HG03571 (cell line): Measurements from ENCODE around the gene UBR1.
A peak's percentile ranks its signal among the peaks of the same experiment; 100 is the strongest.

Source experiments
- ATAC-seq: cut with Tn5 transposase; IDR thresholded peaks from one replicate; pipeline ENCODE4 v1.9.1; 2021; ENCODE audit not compliant: unreplicated experiment

Gene UBR1

DNA sequence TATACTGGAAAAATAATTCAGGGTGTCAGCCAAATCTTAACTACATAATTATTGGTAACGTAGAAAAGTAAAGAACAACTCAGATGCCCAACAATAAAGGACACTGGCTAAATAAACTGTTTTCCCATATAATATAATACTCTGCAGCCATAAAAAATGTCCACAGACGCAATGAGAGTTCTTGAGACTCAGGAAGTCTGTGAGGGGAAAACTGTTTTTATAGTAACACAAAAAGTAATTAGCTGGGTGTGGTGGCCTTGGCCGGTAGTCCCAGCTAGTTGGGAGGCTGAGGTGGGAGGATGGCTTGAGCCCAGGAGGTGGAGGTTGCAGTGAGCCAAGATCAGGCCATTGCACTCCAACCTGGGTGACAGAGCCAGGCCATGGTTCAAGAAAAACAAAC, 5.5 kb upstream of the UBR1 start:
- no peak for ATAC-seq

DNA sequence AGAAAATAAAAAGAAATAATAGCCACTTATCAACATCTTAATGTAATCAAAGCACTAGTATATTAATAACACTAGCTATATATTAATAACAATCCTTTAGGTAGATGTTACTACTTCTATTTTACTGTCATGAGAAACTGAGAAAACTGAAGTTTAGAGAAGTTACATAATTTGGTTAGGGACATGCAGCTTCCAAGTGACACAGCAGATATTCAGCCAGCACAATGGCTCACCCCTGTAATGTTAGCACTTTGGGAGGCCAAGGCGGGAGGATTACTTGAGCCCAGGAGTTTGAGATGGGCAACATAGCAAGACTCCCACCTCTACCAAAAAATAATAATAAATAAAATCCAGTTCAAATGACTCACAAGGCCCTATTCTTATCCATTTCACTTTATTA, 1.9 kb upstream of the UBR1 start:
- no peak for ATAC-seq

DNA sequence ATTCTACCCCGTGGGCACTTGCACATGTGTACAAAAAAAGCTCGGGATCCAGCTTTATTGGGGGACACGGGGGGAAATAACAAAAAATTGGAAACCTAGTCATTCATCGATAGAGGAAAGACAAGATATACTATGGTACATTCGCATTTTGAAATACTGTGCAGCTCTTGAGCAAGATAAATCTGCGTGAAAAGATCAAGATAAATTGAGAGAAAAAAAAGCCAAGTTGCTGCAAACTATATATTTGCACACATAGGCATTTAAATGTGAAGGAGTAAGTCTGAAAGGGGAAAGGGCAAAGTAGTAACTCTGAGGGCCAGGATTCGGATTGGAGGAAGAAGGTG, 620 bp upstream of the UBR1 start:
- no peak for ATAC-seq

DNA sequence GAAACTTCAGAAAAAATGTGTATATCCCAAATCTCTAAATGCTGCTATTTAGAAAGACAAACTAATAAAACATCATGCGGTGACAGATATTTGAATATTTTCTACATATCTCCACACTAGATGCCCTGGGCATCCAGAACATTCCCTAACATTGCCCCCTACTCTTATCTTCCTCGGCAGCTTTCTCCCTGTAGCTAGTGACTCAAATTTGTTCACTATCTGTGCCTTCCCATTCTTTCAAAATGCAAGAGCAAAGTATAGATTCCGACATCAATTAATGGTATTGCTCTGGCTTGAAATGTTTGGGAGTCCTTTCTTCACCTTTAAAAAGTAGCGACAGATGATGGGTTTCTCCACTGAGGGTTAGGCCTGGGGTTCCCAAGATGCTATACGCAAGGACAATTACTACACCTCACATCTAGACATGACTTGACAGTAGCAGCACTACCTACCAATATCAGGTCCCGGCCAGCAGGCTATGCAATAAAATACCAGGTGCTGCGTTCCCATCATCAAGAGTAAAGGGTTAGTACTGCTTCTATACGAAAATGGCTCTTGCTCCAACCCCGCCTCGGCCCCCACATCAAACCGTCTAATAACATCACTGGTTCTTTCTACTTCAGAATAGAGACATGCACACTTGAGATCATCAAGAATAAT, 631 bp downstream of the UBR1 start:
- peak; percentile 25 for ATAC-seq

DNA sequence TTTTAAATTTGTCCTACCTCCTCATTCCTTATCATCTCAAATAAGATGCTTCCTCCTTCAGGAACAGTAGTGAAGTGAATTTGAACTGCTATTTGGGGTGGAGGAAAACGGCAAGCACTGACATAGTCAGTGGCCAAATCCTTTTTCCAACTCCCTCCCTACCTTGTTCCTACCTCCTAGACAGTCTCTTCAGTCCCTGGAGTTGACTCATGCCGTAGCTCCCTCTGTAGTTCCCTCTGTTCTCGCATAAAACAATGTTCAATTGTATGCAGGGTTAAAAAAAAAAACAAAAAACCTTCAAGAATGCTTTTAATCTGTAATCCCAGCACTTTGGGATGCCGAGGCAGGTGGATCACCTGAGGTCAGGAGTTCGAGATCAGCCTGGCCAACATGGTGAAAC, 1.4 kb downstream of the UBR1 start:
- ATAC-seq, result no peak

DNA sequence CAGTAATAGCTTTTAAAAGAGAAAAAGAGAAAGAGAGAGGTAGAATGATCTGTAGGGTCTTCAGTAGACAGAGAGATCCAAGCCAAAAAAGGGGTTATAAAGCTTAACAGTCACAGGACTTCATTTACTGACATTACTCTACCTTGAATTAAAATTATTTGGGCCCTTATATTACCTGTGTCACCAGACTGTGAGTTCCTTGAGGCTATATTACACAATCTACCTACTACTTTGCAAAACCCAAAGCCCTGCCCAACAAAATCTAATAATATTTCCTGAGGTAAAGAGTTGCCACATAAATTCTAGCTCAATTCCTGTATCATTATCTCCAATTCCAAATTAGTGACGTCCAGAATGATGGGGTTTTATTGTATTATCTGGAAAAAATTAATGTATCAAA, 1.9 kb downstream of the UBR1 start:
- no peak for ATAC-seq

DNA sequence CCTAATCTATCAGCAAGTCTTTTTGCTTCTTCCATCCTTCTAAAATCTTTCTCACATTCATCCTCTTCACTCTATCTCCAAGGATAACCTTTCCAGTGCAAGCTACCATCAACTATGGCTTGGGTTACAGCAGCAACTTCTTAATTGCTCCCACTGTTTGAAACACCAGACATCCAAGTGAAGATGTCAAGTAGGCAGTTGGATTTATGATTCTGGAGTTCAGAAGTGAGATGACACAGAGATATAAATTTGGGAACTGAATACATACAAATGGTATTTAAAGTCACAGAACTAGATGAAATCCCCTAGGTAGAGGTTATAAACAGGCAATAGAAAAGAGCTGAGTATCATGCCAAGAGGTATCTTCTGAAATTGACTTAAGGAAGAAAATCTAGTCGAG, 3.7 kb downstream of the UBR1 start:
- ATAC-seq, result no peak

DNA sequence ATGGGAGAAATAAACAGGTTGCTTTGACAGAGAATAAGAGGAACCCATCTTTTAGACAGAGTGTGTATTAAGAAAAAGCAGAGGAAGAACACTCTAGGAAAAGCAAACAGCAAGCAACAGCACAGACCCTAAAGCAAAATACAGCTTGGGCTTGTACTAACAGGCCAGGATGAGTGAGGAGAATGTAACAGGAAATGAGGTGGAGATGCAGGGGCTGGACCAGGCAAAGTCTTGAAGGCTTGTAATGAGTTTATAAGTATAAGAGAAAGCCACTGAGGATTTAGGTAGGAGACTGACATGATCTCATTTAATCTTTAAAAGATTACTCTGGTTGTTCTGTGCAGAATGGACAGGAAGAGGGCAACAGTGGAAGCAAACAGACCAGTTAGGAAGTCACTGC, 4.9 kb downstream of the UBR1 start:
- ATAC-seq, result no peak

DNA sequence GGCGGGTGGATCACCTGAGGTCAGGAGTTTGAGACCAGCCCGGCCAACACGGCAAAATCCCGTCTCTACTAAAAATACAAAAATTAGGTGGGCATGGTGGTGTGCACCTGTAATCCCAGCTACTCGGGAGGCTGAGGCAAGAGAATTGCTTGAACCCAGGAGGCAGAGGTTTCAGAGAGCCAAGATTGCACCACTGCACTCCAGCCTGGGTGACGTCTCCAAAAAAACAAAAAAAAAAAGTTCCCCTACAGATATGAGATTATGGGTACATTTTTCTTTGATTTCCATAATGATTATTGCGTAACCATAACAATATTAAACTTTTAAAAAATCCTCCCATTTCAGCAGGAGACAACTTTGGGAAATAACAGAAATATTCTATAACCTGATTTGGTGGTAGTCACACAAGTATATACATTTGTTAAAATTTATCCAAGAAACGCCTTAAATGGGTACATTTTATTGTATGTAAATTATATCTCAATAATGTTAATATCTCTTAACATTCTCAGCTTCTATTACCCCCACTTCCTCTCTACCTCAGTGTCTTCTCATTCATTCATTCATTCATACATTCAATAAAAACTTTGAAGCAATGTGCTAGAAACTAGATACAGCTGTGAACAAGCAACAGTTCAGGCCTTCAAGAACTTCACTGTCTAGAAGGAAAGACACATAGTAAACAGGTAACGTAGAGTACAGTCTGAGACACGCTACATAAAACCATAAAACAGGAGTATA, 6.6 kb downstream of the UBR1 start:
- no peak for ATAC-seq

DNA sequence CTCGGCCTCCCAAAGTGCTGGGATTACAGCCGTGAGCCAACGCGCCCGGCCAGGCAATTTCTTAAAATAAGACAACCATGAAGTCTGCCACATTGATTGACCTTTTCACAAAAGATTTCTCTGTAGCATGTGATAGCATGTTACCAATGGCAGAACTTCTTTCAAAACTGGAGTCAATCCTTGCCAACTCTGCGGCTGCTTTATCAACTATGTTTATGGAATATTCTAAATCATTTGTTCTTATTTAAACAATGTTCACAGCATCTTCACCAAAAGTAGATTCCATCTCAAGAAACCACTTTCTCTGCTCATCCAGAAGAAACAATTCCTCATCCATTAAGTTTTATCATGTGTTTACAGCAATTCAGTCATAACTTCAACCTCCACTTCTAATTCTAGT, 9.4 kb downstream of the UBR1 start:
- no peak for ATAC-seq

DNA sequence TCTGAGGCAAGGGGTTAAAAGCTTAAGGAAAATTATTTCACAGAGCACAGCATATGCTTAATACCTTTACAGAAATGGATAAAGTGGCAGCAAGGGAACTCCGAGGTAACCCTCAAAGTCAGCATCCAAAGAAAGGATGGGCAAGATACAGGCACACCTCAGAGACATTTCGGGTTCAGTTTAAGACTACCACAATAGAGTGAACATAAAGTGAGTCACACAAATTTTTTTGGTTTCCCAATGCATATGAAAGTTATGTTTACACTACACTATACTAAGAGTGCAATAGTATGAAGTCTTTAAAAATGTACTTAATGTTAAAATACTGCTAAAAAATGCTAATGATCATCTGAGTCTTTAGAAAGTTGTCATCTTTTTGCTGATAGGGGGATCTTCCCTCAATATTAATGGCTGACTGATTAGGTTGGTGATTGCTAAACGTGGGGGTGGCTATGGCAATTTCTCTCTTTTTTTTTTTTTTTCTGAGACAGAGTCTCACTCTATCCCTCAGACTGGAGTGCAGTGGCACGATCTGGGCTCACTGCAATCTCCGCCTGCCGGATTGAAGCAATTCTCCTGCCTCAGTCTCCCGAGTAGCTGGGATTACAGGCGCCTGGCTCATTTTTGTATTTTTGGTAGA, 10.0 kb downstream of the UBR1 start:
- no peak for ATAC-seq

DNA sequence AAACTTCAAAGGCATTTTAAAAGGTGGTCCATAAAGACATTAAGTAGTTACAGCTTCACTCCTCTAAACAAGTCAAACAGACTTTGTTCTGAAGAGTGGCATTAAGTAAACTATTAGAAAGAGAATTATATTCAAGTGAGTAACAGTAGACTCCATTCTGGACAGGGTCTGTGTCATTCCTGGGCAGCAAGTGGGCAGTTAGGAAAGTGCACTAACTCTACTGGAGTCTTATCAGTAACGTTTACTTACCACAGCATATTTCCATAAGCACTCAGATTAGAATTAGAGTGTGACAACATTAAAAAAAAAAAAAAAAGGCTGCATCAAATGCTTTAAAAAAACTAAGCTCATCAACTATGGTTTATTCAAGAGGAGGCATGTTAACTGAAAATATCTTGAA, 10.6 kb downstream of the UBR1 start:
- no peak for ATAC-seq

DNA sequence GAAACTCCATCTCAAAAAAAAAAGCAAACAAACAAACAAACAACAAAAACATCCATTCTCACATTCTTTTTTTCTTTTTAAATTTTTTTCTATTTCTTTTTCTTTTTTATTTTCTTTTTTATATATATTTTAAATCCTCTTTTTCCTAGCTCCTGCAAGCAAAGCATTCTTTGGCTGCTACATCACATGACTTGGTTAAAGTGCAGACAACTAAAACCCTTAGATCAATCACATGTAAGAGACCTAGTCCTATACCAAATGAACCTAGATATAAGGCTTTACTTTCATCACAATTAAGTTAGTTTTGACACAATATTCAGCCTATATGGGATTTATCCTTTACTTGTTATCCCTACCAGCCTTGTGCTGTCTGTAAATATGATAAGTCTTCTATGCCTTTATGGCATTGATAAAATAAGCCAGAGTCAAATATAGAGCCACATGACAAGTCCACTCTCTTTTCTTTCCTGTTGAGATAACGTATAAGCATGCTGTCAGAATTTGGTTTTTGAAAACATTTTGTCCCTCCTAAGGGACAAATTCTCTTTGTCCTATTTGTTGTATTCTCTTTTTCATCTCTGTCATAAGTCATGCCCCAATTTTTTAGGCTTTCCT, 11.3 kb downstream of the UBR1 start:
- no peak for ATAC-seq

DNA sequence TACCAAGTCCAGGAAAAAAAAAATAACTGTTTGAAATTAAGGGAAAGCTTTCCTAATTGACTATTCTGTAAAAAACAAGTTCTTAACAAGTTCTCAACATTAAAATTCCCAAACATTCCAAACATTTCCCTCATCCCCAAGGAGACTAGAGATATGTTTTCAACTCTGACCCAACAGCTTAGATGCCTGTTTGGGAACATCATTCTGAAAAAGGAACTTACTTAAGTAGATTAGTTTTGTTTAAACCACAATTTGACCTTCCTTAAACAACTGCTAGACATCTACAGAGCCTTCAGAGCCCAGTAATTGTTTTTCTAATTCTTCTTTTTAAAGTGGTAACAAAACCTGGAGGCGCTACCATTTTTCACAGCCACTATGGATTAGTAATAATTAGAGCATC, 12.8 kb downstream of the UBR1 start:
- ATAC-seq, result no peak

DNA sequence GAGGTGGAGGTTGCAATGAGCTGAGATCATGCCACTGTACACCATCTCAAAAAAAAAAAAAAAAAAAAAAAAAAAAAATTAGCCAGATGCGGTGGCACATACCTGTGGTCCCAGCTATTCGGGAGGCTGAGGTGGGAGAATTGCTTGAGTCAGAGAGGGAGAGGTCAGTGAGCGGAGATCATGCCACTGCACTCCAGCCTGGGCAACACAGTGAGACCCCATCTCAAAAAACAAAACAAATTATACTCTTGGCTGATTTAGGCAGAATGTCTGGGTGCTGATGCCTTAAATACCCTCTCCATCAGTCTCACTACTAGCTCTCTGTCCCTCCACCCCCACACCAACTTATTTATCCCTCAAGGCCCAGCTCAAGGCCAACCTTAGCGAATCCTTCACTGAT, 14.0 kb downstream of the UBR1 start:
- no peak for ATAC-seq

DNA sequence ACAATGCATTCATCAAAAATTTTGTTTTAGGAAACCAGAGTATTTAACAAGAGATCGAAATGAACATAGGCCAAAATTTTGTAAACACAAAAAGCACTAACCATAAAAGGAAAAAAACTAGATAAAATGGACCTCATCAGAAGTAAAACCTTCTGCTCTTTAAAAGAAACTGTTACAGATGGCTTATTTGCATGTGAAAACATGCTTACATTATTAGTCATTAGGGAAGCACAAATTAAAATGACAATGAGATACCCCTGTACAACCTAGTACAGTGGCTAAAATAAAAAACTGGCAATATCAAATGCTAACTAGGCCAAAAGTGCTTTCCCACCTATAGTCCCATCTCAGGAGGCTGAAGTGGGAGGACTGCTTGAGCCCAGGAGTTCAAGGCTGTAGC, 19.3 kb downstream of the UBR1 start:
- no peak for ATAC-seq

DNA sequence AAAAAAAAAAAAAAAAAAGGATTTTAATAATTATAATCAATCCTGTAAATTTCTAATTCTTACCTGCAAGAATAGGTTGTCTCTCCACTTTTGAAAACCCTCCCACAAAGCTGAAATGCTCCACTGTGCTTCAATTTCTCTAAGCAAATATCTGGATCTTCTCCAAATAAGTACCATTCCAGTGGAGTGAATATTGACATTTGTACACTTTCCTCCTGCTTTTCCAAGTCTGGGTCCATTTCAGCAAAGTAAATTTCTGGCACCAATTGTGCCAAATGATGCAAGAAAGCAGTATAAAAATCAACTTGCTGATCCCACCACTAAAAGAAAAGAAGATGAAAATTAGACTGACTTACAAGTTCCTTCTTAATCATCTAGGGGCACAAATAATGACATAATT, 19.9 kb downstream of the UBR1 start:
- no peak for ATAC-seq

DNA sequence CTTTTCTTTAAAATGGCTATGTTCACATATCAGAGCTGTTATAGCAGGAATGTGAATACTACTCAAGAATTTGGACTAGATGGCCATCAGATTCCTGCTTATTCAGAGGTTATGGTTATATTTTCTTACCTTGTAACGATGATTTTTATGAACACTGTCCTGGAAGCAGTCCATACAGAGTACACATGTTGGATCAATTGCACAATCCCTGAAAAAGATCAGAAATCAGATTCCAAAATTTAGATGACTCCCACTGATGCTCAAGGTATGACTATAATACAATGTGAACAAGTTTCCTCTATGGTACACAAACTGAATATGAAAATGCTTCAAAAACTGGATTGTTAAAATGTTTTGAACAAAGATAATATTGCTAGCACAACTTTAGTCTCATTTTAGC, 23.3 kb downstream of the UBR1 start:
- ATAC-seq, result no peak

DNA sequence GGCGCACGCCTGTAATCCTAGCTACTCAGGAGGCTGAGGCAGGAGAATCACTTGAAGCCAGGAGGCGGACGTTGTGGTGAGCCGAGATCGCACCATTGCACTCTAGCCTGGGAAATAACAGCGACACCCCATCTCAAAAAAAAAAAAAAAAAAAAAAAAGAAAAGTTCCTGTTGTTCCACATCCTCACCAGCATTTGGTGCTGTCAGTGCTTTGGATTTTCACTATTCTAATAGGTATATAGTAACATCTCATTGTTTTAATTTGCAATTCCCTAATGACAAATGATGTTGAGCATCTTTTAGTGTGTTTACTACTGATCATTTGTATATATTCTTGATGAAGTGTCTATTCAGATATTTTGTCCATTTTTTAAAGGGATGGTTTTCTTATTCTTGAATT, 24.6 kb downstream of the UBR1 start:
- ATAC-seq, result no peak

DNA sequence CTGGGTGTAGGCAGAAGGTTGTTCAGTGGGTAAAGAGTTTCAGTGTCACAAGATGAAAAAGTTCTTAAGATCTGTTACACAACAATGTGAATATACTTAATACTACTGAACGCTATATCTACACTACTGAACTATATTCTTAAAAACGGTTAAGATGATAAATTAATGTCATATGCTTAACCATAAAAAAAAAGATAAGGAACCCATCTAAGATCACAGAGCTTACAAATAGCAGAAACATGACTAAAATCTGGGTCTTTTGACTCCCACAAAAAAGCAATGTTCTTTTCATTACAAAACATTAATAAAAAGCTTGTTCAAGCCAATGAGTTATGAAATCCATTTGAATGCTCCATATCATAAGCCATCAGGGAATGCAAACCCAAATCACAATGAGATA, 34.4 kb downstream of the UBR1 start:
- ATAC-seq, result no peak

DNA sequence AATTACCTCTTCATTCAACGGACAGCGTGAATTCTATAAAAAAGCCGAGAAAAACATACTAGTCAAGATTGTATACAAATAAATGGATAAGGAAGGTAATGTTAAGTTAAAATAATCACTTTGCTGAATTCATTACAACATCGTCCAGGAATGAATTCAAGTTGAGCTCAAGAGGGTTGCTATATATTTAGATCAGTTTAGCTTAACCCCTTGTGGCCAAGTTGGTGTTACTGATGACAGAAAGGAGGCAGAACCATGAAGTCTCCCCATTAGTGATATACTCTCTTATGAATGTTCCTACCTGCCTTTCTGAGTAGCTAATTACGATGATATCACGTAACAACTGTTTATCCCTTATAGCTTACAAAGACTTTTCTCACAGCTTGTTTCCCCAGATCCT, 34.9 kb downstream of the UBR1 start:
- ATAC-seq, result no peak

DNA sequence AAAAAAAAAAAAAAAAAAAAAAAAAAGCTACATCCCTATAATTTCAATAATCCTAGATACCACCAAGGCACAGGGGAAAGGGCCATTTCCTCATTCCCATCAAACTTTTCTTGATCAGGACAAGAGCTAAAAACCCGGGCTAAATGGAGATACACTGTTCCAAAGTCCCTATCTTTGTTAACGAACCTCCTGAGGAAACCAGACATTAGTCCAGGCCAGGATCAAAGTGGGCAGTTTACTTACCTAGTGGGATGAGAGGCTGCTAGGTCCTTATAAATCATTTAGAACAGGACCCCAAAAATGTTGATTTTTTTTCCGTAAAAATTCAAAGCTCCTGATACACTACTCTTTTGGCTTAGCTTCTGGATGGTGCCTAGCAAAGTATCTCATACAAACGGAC, 35.6 kb downstream of the UBR1 start:
- ATAC-seq, result no peak
